Pancreas (tissue), 10 donors: ENCODE data around the gene TCERG1L. TPM values are rescaled to one million over a fixed set of nuclear protein-coding genes. Genes with fewer than 3 reads are reported as not detected.

Experiments used
- ATAC-seq, 4 donors: fragments of 200-7000 bp; cut with Tn5 transposase; one replicate each; pipeline versions ENCODE4 v1.8.0 to v1.9.1; 2020; ENCODE audit warnings: mild to moderate bottlenecking in 4 of 4, moderate library complexity in 4 of 4
- DNase-seq, 6 donors: peaks; one replicate each; pipeline ENCODE4 v3.0.0-alpha.2; 2020
- FAIRE-seq: peaks from 2 replicates; lab custom pipeline; 2012; peaks lifted over from hg19 to GRCh38; lab: Jason Lieb, UNC
- H3K27ac ChIP-seq, 4 donors: fragments of 200-600 bp; sonication (generic); 1 replicate in 3 of 4; 2 replicates in 1 of 4; pipeline versions ENCODE4 v1.5.0 to v1.8.0; 2020
- H3K27me3 ChIP-seq, 4 donors: fragments of 200-600 bp; one replicate each; pipeline ENCODE4 v1.8.0; 2021
- H3K36me3 ChIP-seq, 3 donors: fragments of 200-600 bp; sonication (generic) in 1 of 3; one replicate each; pipeline versions ENCODE4 v1.5.0 to v1.8.0; 2020 to 2021
- H3K4me1 ChIP-seq, 3 donors: fragments of 200-600 bp; one replicate each; pipeline ENCODE4 v1.8.0; 2021
- H3K4me3 ChIP-seq, 4 donors: fragments of 200-600 bp; sonication (generic) in 2 of 4; one replicate each; pipeline versions ENCODE4 v1.5.0 to v1.8.0; 2020 to 2021
- H3K9me3 ChIP-seq, 4 donors: fragments of 200-600 bp; one replicate each; pipeline ENCODE4 v1.8.0; 2021
- CTCF ChIP-seq, 4 donors: fragments of 200-600 bp; sonication (generic) in 3 of 4; IDR thresholded peaks; one replicate each; pipeline versions ENCODE4 v1.5.0 to v1.8.0; 2021; ENCODE audit warnings: antibody characterized with exemption in 4 of 4
- WGBS, 2 donors: extraction: QIAGEN DNeasy Blood & Tissue Kit; methylation state at CpG; one replicate each; pipeline ENCODE4 v1.1.7; 2013; 5-methylcytosine and 5-hydroxymethylcytosine counted together
- intact Hi-C, 3 donors: fragments of 100-400 bp; cut with DNase I; formaldehyde crosslinking; loops; one replicate each; pipeline versions ENCODE4 v1.11.1 to v1.14.2; 2022
- polyA plus RNA-seq, 2 donors: library from polyadenylated mRNA; stranded (reverse); fragments of 200-250 nt; gene quantifications; one replicate each; pipeline ENCODE4 v1.2.3, GENCODE V29; 2013
- total RNA-seq, 6 donors: library from RNA; stranded (reverse); fragmentation: NEBNext Ultra II Directional in 4 of 6; extraction: Animal tissue kit (Norgen Biotek cat#: 25700) in 4 of 6; gene quantifications; one replicate each; pipeline versions ENCODE4 v1.2.1 to v1.2.4, GENCODE V29; 2021 to 2023
- donor health status: healthy with polysubstance abuse.
- donor health status: DM: no; HTN: no; CAD: no; lungs with moderate emphysema.
- donor health status: DM: no; HTN: no; CAD: no.
- donor health status: control.
- donor health status: control.
- donor health status: Bipolar disorder and iron deficiency.
- donor health status: DM: yes; HTN: yes; CAD: no.
- donor health status: DM: no; HTN: no; CAD: no.
- donor health status: DM: no; HTN: no; CAD: no.
- donor health status: DM: yes; HTN: yes; CAD: no.

Gene TCERG1L
- total and polyA plus RNA-seq, 8 donors: 0.09 to 1.9 (median 0.40) TPM

GRCh38 chr10:131266936-131267813 lies 44.3 kb downstream of the TCERG1L start:
- DNase-seq: no peak
- H3K27ac ChIP-seq: no peak overlapping the region
- no peak for ATAC-seq
- H3K4me1 ChIP-seq: no peaks in the 10 kb centered on the region
- no peaks in the 10 kb centered on the region for H3K36me3 ChIP-seq
- no peak for FAIRE-seq
- no peaks in the 10 kb centered on the region for H3K27me3 ChIP-seq
- 76 to 87% methylated on average over 14 of the region's 14 CpGs for WGBS, 2 donors
- intact Hi-C loops: no loop called here
- no peaks in the 10 kb centered on the region for H3K9me3 ChIP-seq
- TF ChIP-seq CTCF (IDR thresholded peaks at IDR 0.05): no peak
- H3K4me3 ChIP-seq: no peak overlapping the region

- Histone ChIP-seq H3K36me3 (no peaks in the 10 kb centered on the region), H3K9me3 (no peaks in the 10 kb centered on the region), H3K27me3 (no peaks in the 10 kb centered on the region), H3K27ac (no peak overlapping the region), H3K4me1 (no peaks in the 10 kb centered on the region), H3K4me3 (no peak overlapping the region)
- no peak for FAIRE-seq
- no peak for DNase-seq
- intact Hi-C loops: no loop called here
- no peak for TF ChIP-seq CTCF (IDR thresholded peaks at IDR 0.05)
- no peak for ATAC-seq
- WGBS, 2 donors: 62 to 82% methylated on average over 10 to 11 of the region's 11 CpGs
Observed at GRCh38 chr10:131264110-131264788, 47.3 kb downstream of the TCERG1L start.

GRCh38 chr10:131261890-131262475 lies 49.5 kb downstream of the TCERG1L start:
- H3K27ac ChIP-seq: no peak overlapping the region
- ATAC-seq (no peak), DNase-seq (no peak), FAIRE-seq (no peak)
- no peaks in the 10 kb centered on the region for H3K27me3 ChIP-seq
- 73 to 79% methylated on average over 16 of the region's 16 CpGs for WGBS, 2 donors
- no peaks in the 10 kb centered on the region for H3K4me1 ChIP-seq
- no peak overlapping the region for H3K4me3 ChIP-seq
- no peaks in the 10 kb centered on the region for H3K9me3 ChIP-seq
- intact Hi-C loops: no loop called here
- no peaks in the 10 kb centered on the region for H3K36me3 ChIP-seq
- TF ChIP-seq CTCF (IDR thresholded peaks at IDR 0.05): no peak

- Histone ChIP-seq H3K27me3 (no peaks in the 10 kb centered on the region), H3K27ac (no peak overlapping the region), H3K36me3 (no peaks in the 10 kb centered on the region), H3K4me1 (no peaks in the 10 kb centered on the region), H3K4me3 (no peak overlapping the region), H3K9me3 (no peaks in the 10 kb centered on the region)
- intact Hi-C loops: no loop called here
- DNase-seq (no peak), FAIRE-seq (no peak), ATAC-seq (peak in 1 of 4 donors; percentile 45)
- no peak for TF ChIP-seq CTCF (IDR thresholded peaks at IDR 0.05)
- 70 to 80% methylated on average over 17 of the region's 17 CpGs for WGBS, 2 donors
Observed at GRCh38 chr10:131260452-131261211, 50.9 kb downstream of the TCERG1L start.
